Testis (tissue), 2 donors: Measurements from ENCODE around the gene DUSP22.

Source experiments
- CTCF ChIP-seq, 3 experiments: fragments of 450-650 bp in 2 of 3; fragments of 200-600 bp in 1 of 3; sonication (generic) in 1 of 3; IDR thresholded peaks; one replicate each; pipeline ENCODE4 v1.5.1; 2016 to 2019; ENCODE audit warnings: antibody characterized with exemption in 3 of 3, mild to moderate bottlenecking in 2 of 3, moderate library complexity in 1 of 3
- POLR2A ChIP-seq: fragments of 450-650 bp; IDR thresholded peaks from one replicate; pipeline ENCODE4 v1.6.1; 2017; ENCODE audit warnings: antibody characterized with exemption, mild to moderate bottlenecking, moderate library complexity

- no peak for TF ChIP-seq CTCF (IDR thresholded peaks at IDR 0.05)
- TF ChIP-seq POLR2A: no peak
These were observed 31.4 kb downstream of the DUSP22 start for GRCh38 chr6:323730-324088.
